HG03135 (cell line): ENCODE results near the gene RAB11FIP5.

Experiments
- ATAC-seq: cut with Tn5 transposase; IDR thresholded peaks from one replicate; pipeline ENCODE4 v1.9.1; 2021; ENCODE audit warnings: mild to moderate bottlenecking, moderate library complexity; ENCODE audit not compliant: unreplicated experiment

The RAB11FIP5 gene

DNA sequence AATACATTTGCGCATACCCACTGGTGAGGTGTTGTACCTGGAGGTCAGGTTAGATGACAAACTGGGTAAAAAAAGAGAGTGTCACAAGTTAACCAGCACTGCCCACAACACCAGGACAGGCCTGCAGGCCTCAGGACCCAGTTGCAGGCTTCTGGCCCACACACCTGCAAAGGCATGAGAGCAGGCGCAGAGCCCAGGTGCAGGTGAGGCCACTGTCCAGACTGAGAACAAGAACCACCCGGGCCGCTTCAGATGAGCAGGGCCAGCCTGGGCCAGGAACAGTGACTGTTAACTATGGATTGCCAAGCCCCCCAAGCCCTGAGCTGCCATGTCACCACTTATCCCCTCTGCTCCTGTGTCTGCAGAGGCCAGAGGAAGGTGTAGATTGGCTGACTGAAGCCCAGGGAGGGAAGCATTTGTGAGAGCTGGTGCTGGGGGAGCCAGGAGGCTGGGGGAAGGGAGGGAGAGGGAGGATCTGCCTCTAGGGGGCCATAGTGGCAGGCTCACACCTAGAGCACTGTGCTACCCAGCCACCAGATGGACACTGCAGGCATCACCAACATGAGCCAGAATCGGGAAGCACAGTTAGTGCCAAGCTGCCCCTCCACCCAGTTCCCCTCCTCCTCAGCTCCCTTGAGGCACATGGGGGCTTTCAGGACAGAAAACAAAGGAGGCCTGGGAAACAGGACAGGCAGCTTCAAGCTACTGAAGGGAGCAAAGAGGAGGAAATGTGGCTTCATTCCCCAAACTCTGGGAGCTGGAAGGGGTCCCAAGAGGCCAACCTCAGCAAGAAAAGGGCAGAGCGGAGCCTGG is 76.6 kb downstream of the RAB11FIP5 start:
- no peak for ATAC-seq

DNA sequence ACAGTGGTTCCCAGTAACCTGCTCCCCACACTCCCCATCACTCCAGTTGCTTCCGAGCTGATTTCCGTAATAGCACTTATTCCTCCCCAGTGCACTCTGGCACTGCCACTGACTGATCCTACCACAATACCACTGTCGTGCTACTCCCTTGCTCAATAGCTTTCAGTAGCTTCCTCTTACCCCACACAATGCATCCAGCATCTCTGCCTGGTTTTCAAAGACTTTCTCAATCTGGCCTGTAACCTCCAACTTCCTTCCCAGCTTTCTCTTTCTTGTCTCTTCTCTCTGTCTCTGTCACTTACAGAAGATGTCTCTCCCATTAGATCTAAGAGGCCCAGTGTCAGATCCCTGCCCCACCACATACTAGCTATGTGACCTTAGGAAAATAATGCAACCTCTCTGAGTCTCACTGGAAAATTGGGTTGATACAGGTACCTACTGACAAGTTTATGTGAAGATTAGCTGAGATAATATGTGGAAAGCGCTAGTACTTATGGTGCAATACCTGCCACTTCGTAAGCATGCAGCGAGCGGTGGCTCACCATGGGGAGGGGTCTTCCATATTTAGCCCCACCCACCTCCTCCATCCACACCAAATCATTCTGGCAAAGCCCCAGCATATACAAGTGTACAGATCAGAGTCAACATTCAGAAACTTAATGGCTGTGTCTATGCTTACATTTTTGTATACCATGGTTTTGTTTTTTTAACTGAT is 77.9 kb downstream of the RAB11FIP5 start:
- no peak for ATAC-seq

DNA sequence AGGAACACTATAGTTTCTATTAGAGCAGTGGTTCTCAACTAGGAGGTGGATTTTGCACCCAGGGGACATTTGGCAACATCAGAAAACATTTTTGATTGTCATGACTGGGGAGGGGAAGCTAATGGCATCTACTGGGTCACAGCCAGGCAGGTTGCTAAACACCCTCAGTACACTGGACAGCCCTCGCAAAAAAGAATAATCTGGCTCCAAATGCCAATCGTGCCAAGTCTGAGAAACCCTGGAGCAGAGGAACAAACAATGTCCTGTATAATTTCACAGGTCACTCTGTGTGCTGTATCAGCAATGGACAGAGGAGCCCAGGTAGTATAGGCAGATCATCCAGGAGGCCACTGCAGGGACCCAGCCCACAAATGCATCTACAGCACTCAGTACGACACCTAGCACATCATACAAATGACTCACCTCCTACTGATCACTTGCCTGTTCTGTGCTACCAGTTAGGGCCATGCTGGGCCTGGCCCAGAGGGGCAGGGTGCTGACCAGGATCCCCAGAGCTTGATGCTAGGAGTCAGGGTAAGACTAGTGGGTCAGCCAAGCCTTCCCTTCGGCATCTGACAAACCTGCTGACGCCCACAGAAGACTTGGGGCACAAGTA is 78.9 kb downstream of the RAB11FIP5 start:
- no peak for ATAC-seq

DNA sequence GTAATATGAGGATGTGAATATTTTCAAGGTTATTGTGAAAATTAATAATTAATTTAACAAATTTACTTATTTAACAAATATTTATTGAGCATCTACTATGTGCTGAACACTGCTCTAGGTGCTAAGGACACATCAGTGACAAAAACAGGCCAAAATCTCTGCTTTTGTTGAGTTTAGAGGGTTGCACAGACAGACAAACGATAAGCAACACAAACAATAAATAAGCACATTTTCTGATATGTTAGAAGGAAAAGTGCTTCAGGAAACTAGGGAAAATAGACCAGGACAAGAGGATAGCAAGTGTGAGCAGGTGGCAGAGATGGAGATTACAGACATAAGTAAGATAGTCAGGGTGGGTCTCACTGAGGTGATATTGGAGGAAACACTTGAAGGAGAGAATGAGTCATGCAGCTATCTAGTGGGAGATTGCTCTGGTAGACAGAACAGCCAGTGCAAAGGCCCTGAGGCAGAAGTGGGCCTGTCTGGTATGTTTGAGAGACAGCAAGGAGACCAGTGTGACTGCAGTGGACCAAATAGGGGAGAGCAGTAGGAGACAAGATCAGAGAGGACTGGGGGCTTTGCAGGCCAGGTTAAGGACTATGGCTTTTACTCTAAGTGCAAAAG is 79.5 kb downstream of the RAB11FIP5 start:
- no peak for ATAC-seq

DNA sequence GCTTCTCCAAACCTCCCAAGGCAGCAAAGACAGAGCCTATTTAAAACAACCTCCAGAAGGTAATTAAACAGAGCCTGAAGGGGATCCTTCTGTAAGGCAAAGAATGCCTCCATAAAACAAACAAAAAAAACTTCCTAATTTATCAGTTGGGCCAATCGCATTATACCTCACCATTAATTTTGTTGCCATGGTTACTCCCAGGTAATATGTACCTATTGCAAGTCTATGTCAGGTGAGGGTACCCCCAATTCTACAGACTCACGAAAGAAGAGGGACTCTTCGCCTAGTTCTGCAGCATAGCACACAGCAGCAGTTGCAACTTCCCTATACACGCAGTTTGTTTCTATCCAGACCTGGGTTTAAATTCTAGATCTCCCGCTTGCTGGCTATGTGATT is 80.0 kb downstream of the RAB11FIP5 start:
- ATAC-seq = no peak

DNA sequence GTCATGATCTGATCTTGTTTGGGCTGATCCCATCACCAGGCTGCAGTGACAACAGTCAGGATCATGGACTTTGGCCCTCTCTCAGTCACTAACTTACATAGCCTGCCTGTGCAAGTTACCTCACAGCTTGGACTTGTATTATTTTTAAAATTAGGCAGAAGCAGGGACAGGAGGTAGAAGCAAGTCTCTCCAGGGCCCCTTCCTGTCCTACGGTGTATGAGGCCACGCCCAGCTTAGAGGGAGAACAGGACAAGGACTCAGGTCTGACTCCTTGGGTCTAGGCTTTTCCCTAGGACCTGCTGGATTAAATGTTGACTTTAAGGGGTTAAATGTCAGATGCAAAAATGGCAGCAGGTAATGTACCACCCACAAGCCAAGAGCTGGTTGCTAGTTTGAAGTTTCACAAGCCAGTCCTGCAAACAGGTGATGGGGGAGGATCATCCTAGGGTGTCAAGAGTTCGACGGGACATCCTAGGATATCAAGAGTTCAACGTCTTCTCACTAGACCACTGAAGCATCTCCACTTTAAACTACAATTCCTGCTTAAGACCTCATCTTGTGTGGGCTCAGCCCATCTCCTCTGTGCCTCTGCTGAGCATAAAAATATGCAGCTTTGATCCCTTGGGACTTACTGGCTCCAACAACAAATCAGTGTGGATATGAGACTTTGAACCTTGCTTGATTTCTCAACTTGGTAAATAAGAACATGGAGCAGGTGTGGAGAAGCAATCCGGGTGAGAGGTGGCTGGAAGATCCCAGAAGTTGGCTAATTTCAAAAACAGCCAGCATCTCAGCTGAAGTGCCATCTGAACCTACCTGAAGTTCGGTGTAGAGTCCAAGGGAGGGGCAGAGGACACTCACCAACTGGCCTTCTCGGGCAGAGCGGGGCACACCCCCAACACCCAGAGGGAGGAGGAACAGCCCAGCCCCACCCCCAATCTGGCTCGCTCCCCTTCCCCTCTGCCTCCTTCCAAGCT is 80.7 kb downstream of the RAB11FIP5 start:
- no peak for ATAC-seq

DNA sequence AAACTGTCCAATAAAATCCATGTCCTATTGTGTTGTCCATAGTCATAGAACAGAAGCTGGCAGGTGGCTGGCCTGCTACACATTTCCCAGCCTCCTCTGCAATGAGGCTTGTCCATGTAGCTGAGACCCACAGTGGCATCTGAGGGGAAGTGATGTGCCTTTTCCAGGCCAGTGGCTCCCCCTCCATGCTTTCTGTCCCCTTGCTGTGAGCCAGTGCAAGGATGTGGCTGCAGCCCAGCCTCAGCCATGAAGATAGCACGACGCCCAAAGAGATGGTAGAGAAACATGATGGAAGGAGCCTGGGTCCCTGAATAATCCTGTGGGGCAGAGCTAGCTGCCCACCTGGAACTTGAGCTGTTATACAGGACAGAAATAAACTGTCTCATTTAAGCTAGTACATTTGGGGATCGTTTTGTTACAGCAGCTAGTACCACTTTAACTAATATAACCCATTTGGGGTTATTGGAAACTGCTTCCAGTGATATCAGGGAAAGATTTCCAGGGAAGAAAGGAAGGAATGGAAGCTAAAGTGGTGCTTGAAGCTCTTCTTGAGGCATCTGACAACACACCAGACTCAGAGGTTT is 81.6 kb downstream of the RAB11FIP5 start:
- ATAC-seq = no peak

DNA sequence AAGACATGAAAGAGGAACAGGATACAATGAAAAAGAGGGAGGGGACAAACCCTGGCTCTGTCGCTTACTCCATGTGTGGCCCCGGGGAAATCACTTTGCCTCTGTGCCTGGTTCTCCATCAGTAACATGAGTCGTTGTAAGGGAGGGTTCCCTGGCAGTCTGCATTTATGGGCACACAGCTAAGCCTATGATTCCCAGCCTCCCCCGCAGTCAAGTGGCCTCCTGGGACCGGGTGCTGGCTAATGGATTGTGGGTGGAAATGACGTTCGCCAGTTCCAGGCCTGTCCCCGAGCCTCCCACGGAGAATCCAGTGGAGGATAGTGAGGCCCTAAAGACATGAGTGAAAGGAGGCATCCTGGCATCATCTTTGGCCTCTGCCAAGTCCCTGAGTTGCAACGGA is 83.9 kb downstream of the RAB11FIP5 start:
- ATAC-seq = no peak

DNA sequence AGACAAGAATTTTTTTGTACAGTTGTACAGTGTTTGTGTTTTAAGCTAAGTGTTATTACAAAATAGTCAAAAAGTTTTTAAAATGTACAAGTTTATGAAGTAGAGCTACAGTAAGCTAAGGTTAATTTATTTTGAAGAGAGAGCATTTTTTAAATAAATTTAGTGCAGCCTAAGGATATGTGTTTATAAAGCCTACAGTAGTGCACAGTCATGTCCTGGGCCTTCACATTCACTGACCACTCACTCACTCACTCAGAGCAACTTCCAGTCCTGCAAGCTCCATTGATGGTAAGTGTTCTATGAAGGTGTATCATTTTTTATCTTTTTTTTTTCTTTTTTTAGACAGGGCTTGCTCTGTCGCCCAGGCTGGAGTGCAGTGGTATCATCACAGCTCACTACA is 85.4 kb downstream of the RAB11FIP5 start:
- no peak for ATAC-seq

DNA sequence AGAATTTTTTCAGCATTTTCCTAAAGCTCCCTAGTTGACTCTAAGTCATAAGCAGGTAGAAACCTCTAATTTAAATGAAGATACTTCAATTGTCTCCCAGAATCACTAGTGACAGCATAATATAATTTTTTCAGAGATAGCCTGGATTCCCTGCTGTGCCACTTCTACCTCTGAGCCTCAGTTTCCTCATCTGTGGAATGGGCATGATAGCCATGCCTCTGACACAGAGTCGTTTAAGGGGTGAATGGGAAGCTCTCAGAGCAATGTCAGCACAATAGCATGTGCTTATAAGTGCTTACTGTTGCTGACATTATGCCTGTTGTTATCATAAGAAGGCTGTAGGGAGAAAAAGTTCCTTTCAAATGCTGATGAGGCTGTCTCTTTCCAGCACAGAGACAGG is 89.3 kb downstream of the RAB11FIP5 start:
- ATAC-seq = no peak
